ENCODE data around the gene RPS15. TPM values are rescaled to one million over a fixed set of nuclear protein-coding genes. Genes with fewer than 3 reads are reported as not detected.

RPS15 gene
- polyA plus RNA-seq, 1 of the 3 experiments (the other 2 are of a cell fraction): 3,749 TPM

DNA sequence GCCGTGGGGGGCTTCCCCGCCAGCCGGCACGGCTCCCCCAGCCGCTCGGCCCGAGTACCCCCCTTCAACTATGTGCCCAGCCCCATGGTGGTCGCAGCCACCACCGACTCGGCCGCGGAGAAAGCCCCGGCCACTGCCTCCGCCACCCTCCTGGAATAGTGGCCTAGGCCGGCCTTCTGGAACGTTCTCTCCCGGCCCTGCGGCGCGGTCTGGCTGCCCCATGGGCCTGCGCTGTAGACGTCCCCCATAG lies 31.8 kb downstream of the RPS15 start:
- H3K4me3 ChIP-seq (ENCODE audit: low read depth in 2 of 2, low read length in 1 of 2): no peak overlapping the region
- no peak overlapping the region for H2AFZ ChIP-seq (ENCODE audit: low read depth)
- peaks cover 0 to 14% of the 10 kb centered on the region in 2 experiments; a peak in 1 of 4 replicates for H3K4me1 ChIP-seq (ENCODE audit: control insufficient read depth in 1 of 2, insufficient read depth in 2 of 2, low read depth in 1 of 2, low read length in 1 of 2)
- H3K27me3 ChIP-seq (ENCODE audit: insufficient read depth): no peaks in the 10 kb centered on the region
- DNase-seq: no peak
- ChIA-PET POLR2A (no interaction called here), CTCF (no interaction called here)
- H3K9me3 ChIP-seq: no peaks in the 10 kb centered on the region
- WGBS (ENCODE audit: low lambda C conversion rate): 60% methylated on average over 1 of the region's 22 CpGs
- H3F3A ChIP-seq (replicated peaks; ENCODE audit: insufficient read depth): no peaks in the 10 kb centered on the region
- H3K4me2 ChIP-seq: no peak overlapping the region
- H3K9ac ChIP-seq: no peak overlapping the region
- H3K79me2 ChIP-seq (ENCODE audit: insufficient read depth): peaks cover 11% of the 10 kb centered on the region; the same call in 1 of the 2 replicates
- H3K9me2 ChIP-seq: no peaks in the 10 kb centered on the region
- peaks cover 0 to 28% of the 10 kb centered on the region in 2 experiments for H3K36me3 ChIP-seq (replicated peaks in 1 of 2; ENCODE audit: control insufficient read depth in 1 of 2, insufficient read depth in 2 of 2, low read length in 1 of 2)
- no peak overlapping the region; a peak in 1 of 4 replicates for H3K27ac ChIP-seq (ENCODE audit: low read depth in 2 of 2, low read length in 1 of 2)
- H4K20me1 ChIP-seq (ENCODE audit: insufficient read depth): peaks cover 26% of the 10 kb centered on the region
- no peak for TF ChIP-seq ELF1 (IDR thresholded peaks at IDR 0.05)
- TF ChIP-seq RAD21 (IDR thresholded peaks at IDR 0.05; ENCODE audit: low read length): no peak
- TF ChIP-seq MEF2A (IDR thresholded peaks at IDR 0.05; ENCODE audit: borderline replicate concordance, low read depth): no peak

GRCh38 chr19:1470305-1471009 lies 32.3 kb downstream of the RPS15 start:
- DNase-seq: no peak
- Histone ChIP-seq H3K9me3 (no peaks in the 10 kb centered on the region), H3K27me3 (ENCODE audit: insufficient read depth) (no peaks in the 10 kb centered on the region), H3K36me3 (replicated peaks in 1 of 2; ENCODE audit: control insufficient read depth in 1 of 2, insufficient read depth in 2 of 2, low read length in 1 of 2) (peaks cover 0 to 28% of the 10 kb centered on the region in 2 experiments), H3K4me3 (ENCODE audit: low read depth in 2 of 2, low read length in 1 of 2) (no peak overlapping the region), H4K20me1 (ENCODE audit: insufficient read depth) (peaks cover 28% of the 10 kb centered on the region), H3K79me2 (ENCODE audit: insufficient read depth) (peaks cover 16% of the 10 kb centered on the region; the same call in 1 of the 2 replicates), H2AFZ (ENCODE audit: low read depth) (no peak overlapping the region), H3K9me2 (no peaks in the 10 kb centered on the region), H3F3A (replicated peaks; ENCODE audit: insufficient read depth) (no peaks in the 10 kb centered on the region), H3K4me1 (ENCODE audit: control insufficient read depth in 1 of 2, insufficient read depth in 2 of 2, low read depth in 1 of 2, low read length in 1 of 2) (peaks cover 0 to 14% of the 10 kb centered on the region in 2 experiments; a peak in 1 of 4 replicates), H3K9ac (no peak overlapping the region), H3K27ac (ENCODE audit: low read depth in 2 of 2, low read length in 1 of 2) (no peak overlapping the region; a peak in 1 of 4 replicates), H3K4me2 (no peak overlapping the region)
- TF ChIP-seq EP300 (IDR thresholded peaks at IDR 0.05; ENCODE audit: borderline replicate concordance in 1 of 2, low read depth in 1 of 2, low read length in 1 of 2) (no peak), CHD2 (IDR thresholded peaks at IDR 0.05; ENCODE audit: low read length, partially characterized antibody) (no peak), SIN3A (IDR thresholded peaks at IDR 0.05; ENCODE audit: borderline replicate concordance, low read depth, low read length) (no peak), RAD21 (IDR thresholded peaks at IDR 0.05; ENCODE audit: low read length) (no peak)
- TF ChIP-seq, protein P1, sequence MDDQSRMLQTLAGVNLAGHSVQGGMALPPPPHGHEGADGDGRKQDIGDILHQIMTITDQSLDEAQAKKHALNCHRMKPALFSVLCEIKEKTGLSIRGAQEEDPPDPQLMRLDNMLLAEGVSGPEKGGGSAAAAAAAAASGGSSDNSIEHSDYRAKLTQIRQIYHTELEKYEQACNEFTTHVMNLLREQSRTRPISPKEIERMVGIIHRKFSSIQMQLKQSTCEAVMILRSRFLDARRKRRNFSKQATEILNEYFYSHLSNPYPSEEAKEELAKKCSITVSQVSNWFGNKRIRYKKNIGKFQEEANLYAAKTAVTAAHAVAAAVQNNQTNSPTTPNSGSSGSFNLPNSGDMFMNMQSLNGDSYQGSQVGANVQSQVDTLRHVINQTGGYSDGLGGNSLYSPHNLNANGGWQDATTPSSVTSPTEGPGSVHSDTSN (IDR thresholded peaks at IDR 0.05): no peak
- 90% methylated on average over 39 of the region's 67 CpGs for WGBS (ENCODE audit: low lambda C conversion rate)
- ChIA-PET POLR2A (interaction anchor here (0.9 to 1.9 kb wide), 2 partner anchors 19 to 21 kb away, joined by 3 to 5 read pairs; partner anchors contain the start of gene REEP6), CTCF (interaction anchor here (3.5 kb wide), 1 partner anchor 26 kb away, joined by 21 read pairs; no protein-coding TSS in a partner anchor)

- Histone ChIP-seq H3F3A (replicated peaks; ENCODE audit: insufficient read depth) (no peaks in the 10 kb centered on the region), H2AFZ (ENCODE audit: low read depth) (no peak overlapping the region), H3K79me2 (ENCODE audit: insufficient read depth) (peaks cover 22% of the 10 kb centered on the region), H3K9ac (no peak overlapping the region), H3K36me3 (replicated peaks in 1 of 2; ENCODE audit: control insufficient read depth in 1 of 2, insufficient read depth in 2 of 2, low read length in 1 of 2) (peaks cover 0 to 31% of the 10 kb centered on the region in 2 experiments), H3K4me3 (ENCODE audit: low read depth in 2 of 2, low read length in 1 of 2) (no peak overlapping the region; a peak in 1 of 4 replicates), H3K27me3 (ENCODE audit: insufficient read depth) (no peaks in the 10 kb centered on the region), H3K9me3 (no peaks in the 10 kb centered on the region), H4K20me1 (ENCODE audit: insufficient read depth) (peaks cover 33% of the 10 kb centered on the region), H3K4me2 (no peak overlapping the region), H3K27ac (ENCODE audit: low read depth in 2 of 2, low read length in 1 of 2) (no peak overlapping the region; a peak in 1 of 4 replicates), H3K4me1 (ENCODE audit: control insufficient read depth in 1 of 2, insufficient read depth in 2 of 2, low read depth in 1 of 2, low read length in 1 of 2) (peaks cover 0 to 14% of the 10 kb centered on the region in 2 experiments; a peak in 1 of 4 replicates), H3K9me2 (no peaks in the 10 kb centered on the region)
- CTCF ChIA-PET: interaction anchor here (0.8 to 3.5 kb wide), 4 partner anchors 14 to 192 kb away, joined by 3 to 21 read pairs (median 4); no protein-coding TSS in a partner anchor
- WGBS (ENCODE audit: low lambda C conversion rate): 98% methylated on average over 11 of the region's 28 CpGs
- no peak for DNase-seq
- POLR2A ChIA-PET: interaction anchor here (0.7 to 1.9 kb wide), 4 partner anchors 15 to 194 kb away, joined by 3 to 5 read pairs (median 4); partner anchors contain the start of gene REEP6
- TF ChIP-seq RFX5 (IDR thresholded peaks at IDR 0.05; ENCODE audit: low read length) (no peak), MXI1 (IDR thresholded peaks at IDR 0.05; ENCODE audit: low read depth, low read length) (no peak), RAD21 (IDR thresholded peaks at IDR 0.05; ENCODE audit: low read length) (no peak), YY1 (IDR thresholded peaks at IDR 0.05; ENCODE audit: low read depth) (no peak), EP300 (IDR thresholded peaks at IDR 0.05; ENCODE audit: borderline replicate concordance in 1 of 2, low read depth in 1 of 2, low read length in 1 of 2) (no peak), MEF2A (IDR thresholded peaks at IDR 0.05; ENCODE audit: borderline replicate concordance, low read depth) (no peak), TAF1 (IDR thresholded peaks at IDR 0.05; ENCODE audit: borderline replicate concordance, low read depth, low read length) (no peak), SMC3 (IDR thresholded peaks at IDR 0.05; ENCODE audit: low read depth, low read length) (no peak), GATA2 (CRISPR knock-in tag; IDR thresholded peaks at IDR 0.05) (no peak), IRF3 (IDR thresholded peaks at IDR 0.05; ENCODE audit: low read depth, low read length) (no peak), NRF1 (IDR thresholded peaks at IDR 0.05; ENCODE audit: low read depth, low read length) (no peak), SIN3A (IDR thresholded peaks at IDR 0.05; ENCODE audit: borderline replicate concordance, low read depth, low read length) (no peak), EZH2phosphoT487 (IDR thresholded peaks at IDR 0.05; ENCODE audit: borderline replicate concordance, low read depth) (no peak), RXRA (IDR thresholded peaks at IDR 0.05; ENCODE audit: borderline replicate concordance, low read depth) (no peak), TEAD4 (IDR thresholded peaks at IDR 0.05; ENCODE audit: borderline replicate concordance, insufficient read depth) (no peak), POLR2AphosphoS5 (IDR thresholded peaks at IDR 0.05; ENCODE audit: low read depth, low read length) (no peak)
Observed at GRCh38 chr19:1471010-1471514, 32.9 kb downstream of the RPS15 start.

All from SK-N-SH (cell line).